ENCODE measurements around the gene HERC2. TPM values are rescaled to one million over a fixed set of nuclear protein-coding genes. Genes with fewer than 3 reads are reported as not detected.
"Not testable (repeated sequence)": the region's sequence is repeated elsewhere in the genome, so short reads cannot be mapped to it uniquely, and the experiment has no call there.

HERC2 gene
- total and polyA plus RNA-seq, 2 donors (not counting 3 experiments of a cell fraction or from before 2014, with no cell fraction given): 46.1 to 83.9 TPM

DNA sequence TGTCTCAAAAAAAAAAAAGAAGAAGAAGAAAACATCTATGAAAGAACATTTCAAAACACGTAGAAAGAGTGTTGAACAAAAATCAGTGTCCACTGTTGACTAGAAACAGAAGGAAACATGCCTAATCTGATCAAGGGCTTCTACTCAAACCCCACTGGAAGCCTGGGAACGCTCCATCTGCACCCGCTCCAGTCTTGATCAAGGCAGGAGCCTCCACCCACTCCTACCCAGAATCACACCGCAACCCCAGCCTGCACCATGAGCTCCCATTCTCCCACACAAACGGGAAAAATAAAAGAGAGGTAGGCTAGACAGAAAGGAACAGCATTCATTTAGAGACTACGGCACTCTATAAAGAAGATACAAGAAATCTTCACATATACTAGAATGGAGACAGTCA is 181.9 kb downstream of the HERC2 start:
- TF ChIP-seq, protein P1, sequence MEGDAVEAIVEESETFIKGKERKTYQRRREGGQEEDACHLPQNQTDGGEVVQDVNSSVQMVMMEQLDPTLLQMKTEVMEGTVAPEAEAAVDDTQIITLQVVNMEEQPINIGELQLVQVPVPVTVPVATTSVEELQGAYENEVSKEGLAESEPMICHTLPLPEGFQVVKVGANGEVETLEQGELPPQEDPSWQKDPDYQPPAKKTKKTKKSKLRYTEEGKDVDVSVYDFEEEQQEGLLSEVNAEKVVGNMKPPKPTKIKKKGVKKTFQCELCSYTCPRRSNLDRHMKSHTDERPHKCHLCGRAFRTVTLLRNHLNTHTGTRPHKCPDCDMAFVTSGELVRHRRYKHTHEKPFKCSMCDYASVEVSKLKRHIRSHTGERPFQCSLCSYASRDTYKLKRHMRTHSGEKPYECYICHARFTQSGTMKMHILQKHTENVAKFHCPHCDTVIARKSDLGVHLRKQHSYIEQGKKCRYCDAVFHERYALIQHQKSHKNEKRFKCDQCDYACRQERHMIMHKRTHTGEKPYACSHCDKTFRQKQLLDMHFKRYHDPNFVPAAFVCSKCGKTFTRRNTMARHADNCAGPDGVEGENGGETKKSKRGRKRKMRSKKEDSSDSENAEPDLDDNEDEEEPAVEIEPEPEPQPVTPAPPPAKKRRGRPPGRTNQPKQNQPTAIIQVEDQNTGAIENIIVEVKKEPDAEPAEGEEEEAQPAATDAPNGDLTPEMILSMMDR (IDR thresholded peaks at IDR 0.05; ENCODE audit: extremely low read depth in 1 of 2, insufficient read depth in 1 of 2, low read depth in 1 of 2, low read length in 2 of 2): no peak
- no peak for TF ChIP-seq JUN (IDR thresholded peaks at IDR 0.05; ENCODE audit: borderline replicate concordance, insufficient read depth, insufficient read length, low read depth)
- TF ChIP-seq, protein P2, sequence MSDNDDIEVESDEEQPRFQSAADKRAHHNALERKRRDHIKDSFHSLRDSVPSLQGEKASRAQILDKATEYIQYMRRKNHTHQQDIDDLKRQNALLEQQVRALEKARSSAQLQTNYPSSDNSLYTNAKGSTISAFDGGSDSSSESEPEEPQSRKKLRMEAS (IDR thresholded peaks at IDR 0.05; ENCODE audit: insufficient read depth, insufficient read length): no peak
- TF ChIP-seq MYC (IDR thresholded peaks at IDR 0.05; ENCODE audit: low read depth, low read length): no peak
- TF ChIP-seq POLR2AphosphoS5 (IDR thresholded peaks at IDR 0.05; ENCODE audit: insufficient read depth, low read depth, low read length): no peak
- TF ChIP-seq GATA2 (IDR thresholded peaks at IDR 0.05; ENCODE audit: insufficient read depth, insufficient read length, low read depth, low read length): no peak
- TF ChIP-seq EZH2 (IDR thresholded peaks at IDR 0.05; ENCODE audit: borderline replicate concordance, low read depth, low read length, severe bottlenecking): no peak
- no peak for TF ChIP-seq POLR2A (IDR thresholded peaks at IDR 0.05; ENCODE audit: low read depth, low read length)
- TF ChIP-seq FOS (IDR thresholded peaks at IDR 0.05; ENCODE audit: borderline replicate concordance, insufficient read depth, low read length): no peak
- Histone ChIP-seq H3K9me3 (replicated peaks; ENCODE audit: control insufficient read depth, insufficient read depth, low read length) (no peaks in the 10 kb centered on the region), H2AFZ (ENCODE audit: low read depth, low read length) (no peak overlapping the region), H4K20me1 (replicated peaks; ENCODE audit: control insufficient read depth, extremely low read depth, insufficient read depth, low read length) (no peaks in the 10 kb centered on the region), H3K9ac (replicated peaks; ENCODE audit: extremely low read depth, insufficient read depth, low read length) (no peak overlapping the region), H3K79me2 (ENCODE audit: control insufficient read depth, insufficient read depth, low read length) (no peaks in the 10 kb centered on the region), H3K4me1 (ENCODE audit: control insufficient read depth, extremely low read depth, insufficient read depth, low read length) (no peaks in the 10 kb centered on the region), H3K27me3 (ENCODE audit: control insufficient read depth in 2 of 2, insufficient read depth in 2 of 2, low read length in 2 of 2) (no peaks in the 10 kb centered on the region), H3K4me2 (ENCODE audit: insufficient read depth, low read length) (no peak overlapping the region), H3K36me3 (ENCODE audit: control insufficient read depth in 2 of 2, extremely low read depth in 1 of 2, insufficient read depth in 2 of 2, low read length in 2 of 2) (peaks cover 0 to 27% of the 10 kb centered on the region in 2 experiments), H3K4me3 (replicated peaks in 1 of 3; ENCODE audit: insufficient read depth in 1 of 3, low read depth in 1 of 3, low read length in 3 of 3) (no peak overlapping the region), H3K27ac (ENCODE audit: insufficient read depth, low read depth, low read length) (no peak overlapping the region), H3K9me1 (replicated peaks; ENCODE audit: control insufficient read depth, extremely low read depth, insufficient read depth, low read length) (no peaks in the 10 kb centered on the region)
- dilution Hi-C loops (cut with MboI; ENCODE audit: extremely low pct_ligation_motif_present, low sequenced_read_pairs): no loop called here
- ChIA-PET POLR2A (no interaction called here), CTCF (interaction anchor here (3.2 kb wide), 1 partner anchor 14 kb away, joined by 12 read pairs; no protein-coding TSS in a partner anchor)
- no peak for FAIRE-seq
- DNase-seq (ENCODE audit: low read depth, low spot score): no peak
- intact Hi-C loops (cut with micrococcal nuclease): no loop called here
- BruUV-seq (replicated peaks): no TSS peak

DNA sequence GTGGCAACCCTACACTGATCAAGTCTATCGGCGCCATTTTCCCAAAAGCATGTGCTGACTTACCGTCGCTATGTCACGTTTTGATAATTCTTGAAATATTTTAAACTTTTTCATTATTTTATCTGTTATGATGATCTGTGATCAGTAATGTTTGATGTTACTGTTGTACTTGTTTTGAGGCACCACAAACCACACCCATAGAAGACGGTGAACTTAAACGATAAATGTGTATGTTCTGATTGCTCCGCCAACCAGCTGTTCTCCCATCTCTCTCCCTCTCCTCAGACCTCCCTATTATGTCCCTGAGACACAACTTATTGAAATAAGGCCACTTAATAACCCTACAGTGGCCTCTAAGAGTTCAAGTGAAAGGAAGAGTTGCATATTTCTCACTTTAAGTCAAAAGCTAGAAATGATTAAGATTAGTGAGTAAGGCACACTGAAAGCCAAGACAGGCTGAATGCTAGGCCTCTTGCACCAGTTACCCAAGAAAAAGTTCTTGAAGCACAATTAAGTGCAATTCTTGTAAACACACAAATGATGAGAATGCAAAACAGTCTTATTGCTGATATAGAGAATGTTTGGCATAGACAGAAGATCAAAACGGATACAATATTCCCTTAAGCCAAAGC is 184.5 kb downstream of the HERC2 start:
- H3K4me2 ChIP-seq (ENCODE audit: insufficient read depth, low read length); H3K9ac ChIP-seq (replicated peaks; ENCODE audit: extremely low read depth, insufficient read depth, low read length); intact Hi-C loops (cut with micrococcal nuclease); H4K20me1 ChIP-seq (replicated peaks; ENCODE audit: control insufficient read depth, extremely low read depth, insufficient read depth, low read length); POLR2A ChIA-PET; H3K27me3 ChIP-seq (ENCODE audit: control insufficient read depth in 2 of 2, insufficient read depth in 2 of 2, low read length in 2 of 2); DNase-seq (ENCODE audit: low read depth, low spot score); dilution Hi-C loops (cut with MboI; ENCODE audit: extremely low pct_ligation_motif_present, low sequenced_read_pairs); H3K4me3 ChIP-seq (replicated peaks in 1 of 3; ENCODE audit: insufficient read depth in 1 of 3, low read depth in 1 of 3, low read length in 3 of 3); H3K9me1 ChIP-seq (replicated peaks; ENCODE audit: control insufficient read depth, extremely low read depth, insufficient read depth, low read length); FAIRE-seq; H3K27ac ChIP-seq (ENCODE audit: insufficient read depth, low read depth, low read length); H2AFZ ChIP-seq (ENCODE audit: low read depth, low read length); BruUV-seq (replicated peaks); H3K9me3 ChIP-seq (replicated peaks; ENCODE audit: control insufficient read depth, insufficient read depth, low read length); H3K79me2 ChIP-seq (ENCODE audit: control insufficient read depth, insufficient read depth, low read length): not testable (repeated sequence)
- Histone ChIP-seq H3K36me3 (ENCODE audit: control insufficient read depth in 2 of 2, extremely low read depth in 1 of 2, insufficient read depth in 2 of 2, low read length in 2 of 2) (peaks cover 0 to 16% of the 10 kb centered on the region in 2 experiments), H3K4me1 (ENCODE audit: control insufficient read depth, extremely low read depth, insufficient read depth, low read length) (peaks cover 14% of the 10 kb centered on the region)
- CTCF ChIA-PET: interaction anchor here (2.0 kb wide), 1 partner anchor 11 kb away, joined by 12 read pairs; no protein-coding TSS in a partner anchor
